Gastroesophageal sphincter (tissue), 4 donors: Measurements from ENCODE around the gene ANKRD30A. TPM values are rescaled to one million over a fixed set of nuclear protein-coding genes. Genes with fewer than 3 reads are reported as not detected.

ENCODE experiments used
- ATAC-seq: fragments of 150-250 bp; one replicate; pipeline ENCODE4 v1.9.1; 2016; ENCODE audit warnings: mild to moderate bottlenecking, moderate library complexity
- H3K27ac ChIP-seq, 4 donors: fragments of 200-600 bp; sonication (generic) in 3 of 4; 1 replicate in 3 of 4; 2 replicates in 1 of 4; pipeline ENCODE4 v1.5.1; 2016 to 2019
- H3K27me3 ChIP-seq: fragments of 200-600 bp; sonication (generic); one replicate; pipeline ENCODE4 v1.5.1; 2019
- H3K36me3 ChIP-seq, 2 donors: fragments of 200-600 bp; sonication (generic); one replicate each; pipeline ENCODE4 v1.5.1; 2019; ENCODE audit warnings: control low read depth in 1 of 2
- H3K4me1 ChIP-seq, 3 donors: fragments of 200-600 bp; sonication (generic); 1 replicate in 2 of 3; 2 replicates in 1 of 3; pipeline ENCODE4 v1.5.1; 2016 to 2019; ENCODE audit warnings: control low read depth in 2 of 3
- H3K4me3 ChIP-seq, 2 donors: fragments of 200-600 bp; sonication (generic); one replicate each; pipeline ENCODE4 v1.5.1; 2019; ENCODE audit warnings: mild to moderate bottlenecking in 1 of 2, moderate library complexity in 1 of 2
- H3K9me3 ChIP-seq, 3 donors: fragments of 200-600 bp; sonication (generic); one replicate each; pipeline ENCODE4 v1.5.1; 2017 to 2019; ENCODE audit warnings: control low read depth in 2 of 3
- EP300 ChIP-seq: sonication (generic); formaldehyde crosslinking; IDR thresholded peaks from one replicate; pipeline ENCODE4 v1.6.1; 2017; ENCODE audit warnings: antibody characterized with exemption, mild to moderate bottlenecking
- POLR2A ChIP-seq, 2 donors: fragments of 450-650 bp; IDR thresholded peaks; one replicate each; pipeline ENCODE4 v1.6.1; 2017; ENCODE audit warnings: antibody characterized with exemption in 2 of 2, mild to moderate bottlenecking in 2 of 2, moderate library complexity in 1 of 2
- POLR2AphosphoS5 ChIP-seq: sonication (generic); formaldehyde crosslinking; IDR thresholded peaks from one replicate; pipeline ENCODE4 v1.6.1; 2017; ENCODE audit warnings: antibody characterized with exemption
- WGBS, 2 donors: methylation state at CpG; one replicate each; pipeline ENCODE4 v1.1.5; 2018; ENCODE audit warnings: low coverage in 1 of 2; 5-methylcytosine and 5-hydroxymethylcytosine counted together
- total RNA-seq, 4 donors: library from RNA; depleted of rRNA; stranded (reverse); fragments of >200 nt; gene quantifications; one replicate each; pipeline ENCODE4 v1.1.0, GENCODE V29; 2016
- TF ChIP-seq, protein P1 (sequence below), 4 experiments: fragments of 200-600 bp in 2 of 4; fragments of 450-650 bp in 2 of 4; sonication (generic) in 1 of 4; IDR thresholded peaks; one replicate each; pipeline ENCODE4 v1.5.1; 2017 to 2019; ENCODE audit warnings: antibody characterized with exemption in 4 of 4, mild to moderate bottlenecking in 2 of 4, moderate library complexity in 2 of 4

Gene ANKRD30A
- total RNA-seq, 4 donors from 2014 or later, result not detected

DNA sequence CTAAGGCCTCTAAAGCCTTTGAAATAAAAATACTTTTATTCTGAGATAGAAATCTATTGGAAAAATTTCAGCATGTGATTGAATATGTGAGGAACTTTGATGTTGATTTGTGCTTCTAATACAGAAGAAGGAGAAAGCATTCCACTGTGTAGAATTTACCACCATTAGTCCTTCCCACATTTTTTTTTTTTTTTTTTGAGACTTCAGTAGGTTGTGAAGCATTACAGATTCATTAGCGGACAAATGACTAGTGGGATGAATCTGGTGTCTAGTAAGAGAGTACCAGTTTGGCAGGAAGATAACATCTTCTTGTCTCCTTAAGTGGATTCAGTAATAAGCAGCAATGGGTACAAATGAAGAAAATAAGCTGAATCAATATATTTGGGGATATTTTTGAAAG, 95.5 kb downstream of the ANKRD30A start:
- Histone ChIP-seq H3K9me3 (no peaks in the 10 kb centered on the region), H3K4me3 (no peak overlapping the region), H3K36me3 (no peaks in the 10 kb centered on the region), H3K27me3 (no peaks in the 10 kb centered on the region), H3K4me1 (no peaks in the 10 kb centered on the region), H3K27ac (no peak overlapping the region)
- no peak for ATAC-seq
- 0 to 50% methylated on average over 1 of the region's 1 CpG for WGBS, 2 donors
- TF ChIP-seq, protein P1, sequence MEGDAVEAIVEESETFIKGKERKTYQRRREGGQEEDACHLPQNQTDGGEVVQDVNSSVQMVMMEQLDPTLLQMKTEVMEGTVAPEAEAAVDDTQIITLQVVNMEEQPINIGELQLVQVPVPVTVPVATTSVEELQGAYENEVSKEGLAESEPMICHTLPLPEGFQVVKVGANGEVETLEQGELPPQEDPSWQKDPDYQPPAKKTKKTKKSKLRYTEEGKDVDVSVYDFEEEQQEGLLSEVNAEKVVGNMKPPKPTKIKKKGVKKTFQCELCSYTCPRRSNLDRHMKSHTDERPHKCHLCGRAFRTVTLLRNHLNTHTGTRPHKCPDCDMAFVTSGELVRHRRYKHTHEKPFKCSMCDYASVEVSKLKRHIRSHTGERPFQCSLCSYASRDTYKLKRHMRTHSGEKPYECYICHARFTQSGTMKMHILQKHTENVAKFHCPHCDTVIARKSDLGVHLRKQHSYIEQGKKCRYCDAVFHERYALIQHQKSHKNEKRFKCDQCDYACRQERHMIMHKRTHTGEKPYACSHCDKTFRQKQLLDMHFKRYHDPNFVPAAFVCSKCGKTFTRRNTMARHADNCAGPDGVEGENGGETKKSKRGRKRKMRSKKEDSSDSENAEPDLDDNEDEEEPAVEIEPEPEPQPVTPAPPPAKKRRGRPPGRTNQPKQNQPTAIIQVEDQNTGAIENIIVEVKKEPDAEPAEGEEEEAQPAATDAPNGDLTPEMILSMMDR (IDR thresholded peaks at IDR 0.05), result no peak
- TF ChIP-seq EP300 (no peak), POLR2A (IDR thresholded peaks at IDR 0.05) (no peak), POLR2AphosphoS5 (no peak)

- ATAC-seq, result no peak
- H3K4me1 ChIP-seq, result no peaks in the 10 kb centered on the region
- H3K9me3 ChIP-seq, result no peaks in the 10 kb centered on the region
- whole genome bisulfite sequencing, 2 donors, result 14 to 18% methylated on average over 2 of the region's 2 CpGs
- no peaks in the 10 kb centered on the region for H3K36me3 ChIP-seq
- H3K27ac ChIP-seq, result no peak overlapping the region
- H3K27me3 ChIP-seq, result no peaks in the 10 kb centered on the region
- no peak overlapping the region for H3K4me3 ChIP-seq
- TF ChIP-seq, protein P1 (IDR thresholded peaks at IDR 0.05), result no peak
- TF ChIP-seq POLR2A (IDR thresholded peaks at IDR 0.05), result no peak
- no peak for TF ChIP-seq EP300
- TF ChIP-seq POLR2AphosphoS5, result no peak
Measured at GRCh38 chr10:37222046-37222445, 96.6 kb downstream of the ANKRD30A start.

DNA sequence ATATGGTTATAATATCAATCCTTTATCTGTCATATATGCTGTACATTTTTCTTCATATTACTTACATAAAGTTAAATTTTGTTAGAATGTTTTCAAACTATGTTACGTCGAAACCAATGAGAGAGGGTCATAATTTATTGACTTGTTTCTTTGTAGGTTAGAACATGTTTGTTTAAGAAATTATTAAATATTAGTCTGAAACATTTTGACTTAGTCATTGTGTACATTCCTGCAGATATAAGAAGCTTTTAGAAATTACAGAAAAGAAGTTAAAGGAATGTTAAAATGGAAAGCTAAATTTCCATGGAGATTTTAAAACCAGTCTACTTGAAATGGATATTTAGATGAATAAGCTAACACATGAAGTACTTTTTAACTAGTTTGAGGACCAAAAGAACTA, 99.8 kb downstream of the ANKRD30A start:
- Histone ChIP-seq H3K4me1 (no peaks in the 10 kb centered on the region), H3K4me3 (no peak overlapping the region), H3K9me3 (no peaks in the 10 kb centered on the region), H3K36me3 (no peaks in the 10 kb centered on the region), H3K27ac (no peak overlapping the region), H3K27me3 (no peaks in the 10 kb centered on the region)
- no peak for TF ChIP-seq POLR2AphosphoS5
- no peak for TF ChIP-seq EP300
- TF ChIP-seq POLR2A (IDR thresholded peaks at IDR 0.05), result no peak
- TF ChIP-seq, protein P1 (IDR thresholded peaks at IDR 0.05), result no peak
- no peak for ATAC-seq
- 61 to 94% methylated on average over 2 of the region's 2 CpGs for WGBS, 2 donors

- no peak for ATAC-seq
- H3K27me3 ChIP-seq, result no peaks in the 10 kb centered on the region
- H3K4me1 ChIP-seq, result no peaks in the 10 kb centered on the region
- TF ChIP-seq, protein P1 (IDR thresholded peaks at IDR 0.05), result no peak
- no peak for TF ChIP-seq POLR2A (IDR thresholded peaks at IDR 0.05)
- no peak for TF ChIP-seq POLR2AphosphoS5
- no peak for TF ChIP-seq EP300
- H3K27ac ChIP-seq, result no peak overlapping the region
- H3K9me3 ChIP-seq, result no peaks in the 10 kb centered on the region
- H3K36me3 ChIP-seq, result no peaks in the 10 kb centered on the region
- no peak overlapping the region for H3K4me3 ChIP-seq
Measured at GRCh38 chr10:37226524-37226923, 101.1 kb downstream of the ANKRD30A start.

DNA sequence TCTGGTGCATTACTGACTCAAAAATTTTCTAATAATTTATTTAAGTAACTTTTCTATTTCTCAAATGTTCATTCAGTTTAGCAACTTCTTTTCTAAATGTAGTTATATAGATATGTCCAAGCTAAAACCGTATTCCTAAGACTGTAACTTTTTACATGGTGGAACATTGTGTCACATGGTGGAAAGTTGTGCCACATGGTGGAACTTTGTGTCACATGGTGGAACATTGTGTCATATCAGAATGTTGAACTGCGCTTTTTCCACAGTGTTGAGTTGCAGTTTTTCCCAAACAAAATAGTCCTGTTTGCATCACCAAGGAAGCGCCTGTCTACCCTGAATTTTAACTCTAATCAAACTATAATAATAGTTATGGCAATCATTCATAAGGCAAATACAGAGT, 109.3 kb downstream of the ANKRD30A start:
- ATAC-seq, result no peak
- TF ChIP-seq EP300 (no peak), POLR2AphosphoS5 (no peak)
- TF ChIP-seq, protein P1 (IDR thresholded peaks at IDR 0.05), result no peak
- Histone ChIP-seq H3K36me3 (no peaks in the 10 kb centered on the region), H3K4me3 (no peak overlapping the region), H3K9me3 (no peaks in the 10 kb centered on the region), H3K27me3 (no peaks in the 10 kb centered on the region), H3K4me1 (no peaks in the 10 kb centered on the region), H3K27ac (no peak overlapping the region)
- 87 to 90% methylated on average over 2 to 3 of the region's 3 CpGs for WGBS, 2 donors
